ENCODE data around the gene DRAXIN.
A peak's percentile ranks its signal among the peaks of the same experiment; 100 is the strongest.

Gene DRAXIN

GRCh38 chr1:11736746-11737639, 45.5 kb downstream of the DRAXIN start:
- no peak for DNase-seq (ENCODE audit: low read depth in 3 of 3)

- DNase-seq (ENCODE audit: low read depth in 3 of 3): no peak
These were observed 46.6 kb downstream of the DRAXIN start for GRCh38 chr1:11738096-11738495.

GRCh38 chr1:11738783-11739182, 47.3 kb downstream of the DRAXIN start:
- no peak for DNase-seq (ENCODE audit: low read depth in 3 of 3)

- DNase-seq (ENCODE audit: low read depth in 3 of 3): no peak
These were observed 49.0 kb downstream of the DRAXIN start for GRCh38 chr1:11740258-11741192.

DNA sequence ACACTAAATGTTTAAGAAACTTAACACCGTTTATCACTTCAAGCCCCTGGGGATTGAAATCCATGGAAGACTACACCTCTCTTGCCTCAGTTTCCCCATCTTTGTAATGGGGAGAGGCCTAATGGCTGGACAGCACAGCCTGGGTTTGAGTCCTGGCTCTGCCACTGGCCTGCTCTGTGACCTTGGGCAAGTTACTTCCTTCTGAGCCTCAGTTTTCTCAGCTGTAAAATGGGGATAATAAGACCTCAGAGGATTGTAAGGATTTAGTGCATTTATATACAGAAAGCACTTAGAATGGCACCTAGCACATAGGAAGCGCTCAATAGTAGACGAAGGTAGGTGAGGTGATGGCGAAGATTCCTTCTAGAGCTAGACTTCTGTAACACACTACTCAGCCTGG, 50.0 kb downstream of the DRAXIN start:
- DNase-seq (ENCODE audit: low read depth in 3 of 3): no peak

GRCh38 chr1:11741919-11742558, 50.5 kb downstream of the DRAXIN start:
- DNase-seq (ENCODE audit: low read depth in 3 of 3): no peak

DNA sequence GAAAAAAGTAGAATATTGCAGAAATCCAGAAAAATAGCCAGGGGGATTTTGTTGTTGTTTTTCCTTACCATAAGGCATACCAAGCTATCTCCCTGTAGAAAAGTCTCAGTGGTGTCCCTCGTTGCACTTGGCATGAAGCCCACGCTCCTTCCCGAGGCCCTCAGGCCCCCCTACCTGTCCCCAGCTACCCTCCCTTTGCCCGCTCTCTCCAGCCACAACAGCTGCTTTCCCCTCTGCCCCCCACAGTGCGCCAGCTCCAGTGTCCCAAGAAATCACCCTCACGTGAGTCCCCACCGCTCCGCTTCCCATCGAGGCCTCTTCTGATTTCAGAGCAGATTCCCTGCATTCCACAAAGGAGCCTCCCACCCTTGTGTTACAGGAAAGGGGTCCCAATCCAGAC, 52.8 kb downstream of the DRAXIN start:
- no peak for DNase-seq (ENCODE audit: low read depth in 3 of 3)

DNA sequence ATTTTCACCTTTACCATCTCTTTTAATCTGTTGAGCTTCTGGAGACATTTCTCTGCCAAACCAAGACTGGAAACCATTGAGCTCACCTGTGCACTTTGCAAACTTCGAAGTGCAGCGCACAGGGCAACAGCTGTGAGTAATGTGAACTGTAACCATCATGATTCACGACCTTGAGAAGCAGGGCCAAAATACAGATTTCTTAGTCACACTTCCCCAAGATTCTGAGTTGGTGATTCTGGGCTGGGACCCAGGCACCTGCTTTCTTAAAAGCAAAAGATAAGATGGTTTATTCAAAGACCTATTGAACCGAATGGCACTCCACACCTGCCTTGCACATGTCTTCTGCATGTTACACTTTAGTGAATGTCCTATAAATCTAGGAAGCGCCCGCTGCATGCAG, 54.6 kb downstream of the DRAXIN start:
- DNase-seq (ENCODE audit: low read depth in 3 of 3): no peak

- DNase-seq (ENCODE audit: low read depth in 3 of 3): no peak
These were observed 55.4 kb downstream of the DRAXIN start for GRCh38 chr1:11746795-11747487.

- DNase-seq (ENCODE audit: low read depth in 3 of 3): no peak
These were observed 57.0 kb downstream of the DRAXIN start for GRCh38 chr1:11748294-11749202.

DNA sequence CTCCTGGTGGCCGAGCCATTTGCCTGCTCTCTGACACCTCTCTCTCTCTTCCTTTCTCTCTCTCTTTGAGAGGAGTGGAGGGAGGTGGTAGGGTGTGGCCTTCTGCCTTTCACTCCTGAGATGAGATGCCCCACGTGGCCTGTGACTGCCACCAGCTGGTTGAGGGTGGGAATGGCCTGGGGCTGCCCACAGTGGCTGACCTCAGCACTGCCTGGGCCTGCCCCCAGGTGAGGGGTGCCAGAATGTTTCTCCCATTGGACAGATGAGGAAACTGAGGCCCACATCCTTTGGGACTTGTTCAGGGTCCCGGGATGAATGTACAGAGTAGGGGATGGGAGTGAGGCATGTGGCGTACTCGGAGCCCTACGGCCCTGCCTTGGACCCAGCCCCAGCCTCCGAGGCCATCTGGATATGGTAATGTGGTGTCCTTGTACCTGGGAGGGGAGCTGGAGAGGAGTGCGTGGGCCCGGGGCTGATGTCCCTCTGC, 57.7 kb downstream of the DRAXIN start:
- DNase-seq (ENCODE audit: low read depth in 3 of 3): peak in 2 of 3 donors; percentile 38

DNA sequence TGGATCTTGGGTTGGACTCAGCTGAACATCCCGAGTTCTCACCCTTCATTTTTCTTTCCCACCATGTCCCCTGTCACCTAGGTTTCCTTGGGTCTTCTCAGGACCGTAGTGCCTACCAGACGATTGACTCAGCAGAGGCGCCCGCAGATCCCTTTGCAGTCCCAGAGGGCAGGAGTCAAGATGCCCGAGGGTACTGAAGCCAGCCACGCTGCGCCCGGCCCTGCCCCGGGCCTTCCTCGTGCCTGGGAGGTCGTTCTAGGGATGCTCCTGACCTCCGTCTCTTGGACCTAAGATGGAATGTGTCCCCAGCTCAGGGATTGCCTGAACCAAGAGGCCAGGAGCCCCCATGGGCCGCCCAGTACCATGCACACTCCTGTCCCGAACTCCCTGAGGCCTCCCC, 58.5 kb downstream of the DRAXIN start:
- DNase-seq (ENCODE audit: low read depth in 3 of 3): no peak

DNA sequence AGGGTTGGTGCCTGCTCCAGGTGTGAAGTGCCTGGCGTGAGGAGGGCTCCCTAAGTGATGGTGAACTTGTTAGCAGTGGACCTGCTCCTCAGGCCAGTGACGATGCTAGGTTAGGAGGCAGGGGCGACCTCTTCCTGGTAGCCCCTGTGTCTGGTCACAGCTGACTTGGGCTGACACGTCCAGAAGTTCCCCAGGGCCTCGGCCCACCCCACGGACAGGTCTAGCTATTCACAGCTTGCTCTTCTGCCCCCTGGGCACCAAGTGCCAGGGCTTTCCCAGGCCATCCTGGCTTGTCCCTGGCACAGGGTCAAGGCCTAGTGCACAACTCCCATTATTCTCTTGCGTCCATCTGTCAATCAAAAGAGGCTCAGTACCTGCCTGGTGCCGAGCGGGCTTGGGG, 59.6 kb downstream of the DRAXIN start:
- DNase-seq (ENCODE audit: low read depth in 3 of 3): no peak

GRCh38 chr1:11752359-11753088, 61.0 kb downstream of the DRAXIN start:
- DNase-seq (ENCODE audit: low read depth in 3 of 3): no peak

DNA sequence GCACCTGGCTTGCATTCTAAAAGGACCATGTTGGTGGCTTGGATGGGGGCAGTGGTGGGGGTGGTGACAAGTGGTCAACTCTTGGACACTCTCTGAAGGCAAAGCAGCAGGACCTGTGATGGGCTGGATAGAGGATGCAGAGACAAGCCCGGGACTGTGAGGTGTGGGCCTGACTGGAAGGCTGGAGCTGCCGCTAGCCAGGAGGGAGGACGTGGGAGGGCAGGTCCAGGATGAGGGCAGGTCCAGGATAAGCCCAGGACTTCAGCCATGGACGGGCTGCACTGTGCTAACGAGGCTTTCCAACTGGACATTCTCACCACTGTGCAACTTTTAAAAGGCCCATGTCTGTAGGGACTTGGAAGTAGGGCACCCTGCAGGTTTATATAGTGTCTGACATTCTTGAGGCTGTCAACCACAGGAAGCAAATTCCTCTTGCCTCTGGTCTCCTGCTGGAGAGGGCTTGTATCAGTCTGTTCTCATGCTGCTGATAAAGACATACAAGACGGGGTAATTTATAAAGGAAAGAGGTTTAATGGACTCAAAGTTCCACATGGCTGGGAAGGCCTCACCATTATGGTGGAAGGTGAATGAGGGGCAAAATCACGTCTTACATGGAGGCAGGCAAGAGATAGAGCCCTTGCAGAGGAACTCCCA, 62.2 kb downstream of the DRAXIN start:
- no peak for DNase-seq (ENCODE audit: low read depth in 3 of 3)

GRCh38 chr1:11757047-11757446, 65.5 kb downstream of the DRAXIN start:
- DNase-seq (ENCODE audit: low read depth in 3 of 3): no peak

- no peak for DNase-seq (ENCODE audit: low read depth in 3 of 3)
These were observed 68.3 kb downstream of the DRAXIN start for GRCh38 chr1:11759791-11760190.

DNA sequence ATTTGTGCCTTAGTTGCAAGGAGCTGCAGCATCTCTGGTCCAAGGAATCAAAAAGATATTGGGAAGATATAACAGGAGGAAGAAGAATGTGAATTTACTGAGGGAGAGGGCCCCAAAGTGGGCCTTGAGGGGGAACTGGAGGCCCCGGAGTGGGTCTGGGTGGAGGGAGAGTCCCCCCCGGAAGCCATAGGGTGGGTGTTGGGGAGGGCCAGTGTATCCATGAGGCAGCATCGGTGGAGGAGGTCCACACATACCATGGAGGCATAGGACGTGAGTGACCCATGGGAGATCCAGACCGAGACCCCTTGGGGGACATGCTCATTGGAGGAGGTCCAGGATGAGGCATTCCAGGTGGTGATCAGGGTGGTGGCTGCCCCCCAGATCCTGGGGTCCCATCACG, 69.8 kb downstream of the DRAXIN start:
- no peak for DNase-seq (ENCODE audit: low read depth in 3 of 3)

DNA sequence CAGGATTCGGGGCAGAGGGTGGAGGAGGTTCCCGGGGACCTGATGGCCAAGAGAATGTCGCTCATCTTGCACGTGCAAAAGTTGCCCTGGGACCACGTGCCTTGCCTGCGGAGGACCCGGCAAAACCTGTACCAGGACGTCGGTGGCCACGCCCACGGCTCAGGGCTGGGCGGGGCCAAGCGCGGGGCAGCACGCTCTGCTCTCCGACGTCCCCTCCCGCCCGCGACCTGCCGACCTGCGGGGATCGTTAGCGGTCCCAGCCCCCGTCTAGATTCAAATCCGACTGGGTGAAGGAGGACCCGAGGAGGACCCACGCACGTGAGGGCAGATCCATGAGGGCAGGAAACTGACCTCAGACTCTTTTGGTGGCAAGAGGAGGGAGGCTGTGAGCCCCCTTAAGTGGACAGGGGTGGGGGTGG, 70.5 kb downstream of the DRAXIN start, which contains the start of gene C1orf167:
Gene C1orf167 (plus strand): TSS at position 206 of the 419 bp plus-strand sequence. CDS start 2,208 bp downstream, outside the sequence.
- DNase-seq (ENCODE audit: low read depth in 3 of 3): peak in 1 of 3 donors; percentile 32
